CD4-positive, alpha-beta T cell treated with Interleukin-17A for 4 hours (primary cell): Measurements from ENCODE around the gene SSU72.

Experiments
- DNase-seq: peaks from one replicate; pipeline ENCODE4 v3.0.0-alpha.2; 2020; ENCODE audit warnings: mixed read lengths

The SSU72 gene

GRCh38 chr1:1574721-1575537, at the start of gene SSU72:
SSU72 (minus strand) TSS chr1:1574863; CDS start chr1:1574557, 306 bp downstream.
- peak; percentile 92 for DNase-seq

- DNase-seq, result no peak
Measured at GRCh38 chr1:1623631-1624442, 49.2 kb upstream of the SSU72 start.

DNA sequence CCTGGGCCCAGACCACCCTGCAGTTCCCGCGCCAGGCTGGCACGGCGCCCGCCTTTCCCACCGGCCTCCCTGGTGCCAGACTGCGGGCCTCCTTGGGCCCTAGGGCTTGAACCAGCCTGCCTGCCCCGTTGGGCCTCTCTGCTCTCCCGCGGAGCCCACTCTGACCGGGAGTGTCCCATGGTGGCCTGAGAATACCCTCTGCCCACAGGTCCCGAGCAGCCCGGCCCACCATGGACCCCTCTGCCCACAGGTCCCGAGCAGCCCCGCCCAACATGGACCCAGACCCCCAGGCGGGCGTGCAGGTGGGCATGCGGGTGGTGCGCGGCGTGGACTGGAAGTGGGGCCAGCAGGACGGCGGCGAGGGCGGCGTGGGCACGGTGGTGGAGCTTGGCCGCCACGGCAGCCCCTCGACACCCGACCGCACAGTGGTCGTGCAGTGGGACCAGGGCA, 48.5 kb upstream of the SSU72 start:
- no peak for DNase-seq

DNA sequence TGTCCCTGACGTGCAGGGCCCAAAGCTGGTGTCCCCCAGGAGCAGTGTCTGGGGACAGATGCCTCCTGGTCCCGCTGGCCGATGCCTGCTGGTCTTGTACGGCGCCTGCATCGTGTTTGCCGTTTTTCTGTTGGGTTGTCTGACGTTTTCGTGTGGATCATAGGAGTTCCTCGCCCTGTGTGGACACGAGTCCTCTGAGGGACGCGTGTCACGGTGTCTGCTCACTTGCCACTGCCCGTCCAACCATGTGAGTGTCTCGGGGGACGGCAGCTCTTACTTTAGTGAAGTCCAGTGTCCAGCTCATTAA, 48.1 kb upstream of the SSU72 start:
- DNase-seq, result no peak

- no peak for DNase-seq
Measured at GRCh38 chr1:1622010-1622787, 47.5 kb upstream of the SSU72 start.

DNA sequence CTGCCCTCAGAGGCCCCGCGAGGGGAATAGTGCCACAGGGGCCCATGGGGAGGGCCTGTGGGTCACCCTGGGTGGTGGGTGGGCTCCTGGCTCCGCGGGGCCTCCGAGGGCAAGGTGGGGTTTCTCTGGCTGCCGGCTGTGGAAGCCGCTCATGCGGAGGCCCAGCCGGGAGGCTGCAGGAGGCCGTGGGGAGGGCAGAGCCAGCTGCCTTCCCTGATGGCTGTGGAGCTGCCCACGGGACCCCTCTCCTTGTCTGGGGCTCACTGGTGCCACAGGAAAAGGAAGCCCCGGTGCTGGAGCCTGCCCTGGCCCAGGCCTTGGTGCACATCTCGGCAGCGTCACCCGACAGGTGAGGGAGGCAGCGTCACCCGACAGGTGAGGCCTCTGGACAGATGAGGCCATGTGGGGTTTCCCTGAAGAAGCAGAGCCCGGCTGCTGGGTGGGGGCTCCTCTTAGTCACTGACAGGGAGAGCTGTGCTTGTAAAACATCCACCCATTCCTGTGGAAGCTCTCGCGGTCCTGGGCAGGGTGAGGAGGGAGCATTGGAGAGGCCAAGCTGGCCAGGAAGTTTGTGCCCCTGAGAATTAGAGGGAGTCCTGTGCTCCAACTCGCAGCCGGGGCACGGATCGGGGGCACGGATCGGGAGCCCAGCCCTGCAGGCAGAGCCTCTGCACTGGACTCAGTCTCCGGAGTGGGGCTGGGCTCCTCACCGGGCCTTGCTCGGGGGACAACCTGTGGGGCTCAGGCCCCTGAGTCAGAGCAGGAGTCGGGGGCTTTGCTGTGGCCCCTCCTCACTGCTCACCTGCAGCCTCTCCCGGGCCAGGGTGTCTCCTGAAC, 46.7 kb upstream of the SSU72 start:
- DNase-seq, result no peak

DNA sequence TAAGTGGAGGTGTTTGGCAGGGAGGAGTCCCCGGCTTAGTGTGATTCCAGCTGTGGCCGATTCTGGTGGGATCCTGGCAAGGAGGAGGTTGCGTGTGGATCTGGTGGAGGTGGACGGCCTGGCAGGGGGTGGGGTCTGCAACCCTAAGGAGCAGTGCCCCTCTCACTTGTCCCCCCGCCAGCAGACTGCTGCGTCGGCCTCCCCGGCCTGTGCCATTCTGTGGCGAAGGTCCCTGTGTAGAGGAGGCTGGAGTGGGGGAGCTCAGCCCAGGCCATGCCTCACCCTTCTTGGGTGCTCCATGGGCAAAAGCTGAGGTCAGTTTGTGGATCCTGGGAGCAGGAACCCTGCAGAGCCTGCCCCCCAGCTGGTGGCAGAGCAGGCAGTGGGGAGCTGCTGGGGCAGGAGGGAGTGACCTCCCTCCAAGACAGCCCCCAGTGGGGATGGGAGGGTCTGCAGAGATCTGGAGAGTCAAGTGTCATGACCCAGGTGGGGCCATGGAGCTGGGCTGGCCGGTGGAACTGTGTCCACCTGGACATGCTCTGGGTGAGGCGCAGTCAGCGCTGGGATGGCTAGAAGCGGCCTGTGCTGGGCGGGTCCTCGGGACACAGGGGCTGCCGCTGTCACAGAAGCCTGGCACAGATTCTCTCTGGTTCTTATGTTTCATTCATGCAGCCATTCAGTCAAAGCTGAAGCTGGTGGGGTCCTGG, 45.9 kb upstream of the SSU72 start:
- DNase-seq, result no peak

DNA sequence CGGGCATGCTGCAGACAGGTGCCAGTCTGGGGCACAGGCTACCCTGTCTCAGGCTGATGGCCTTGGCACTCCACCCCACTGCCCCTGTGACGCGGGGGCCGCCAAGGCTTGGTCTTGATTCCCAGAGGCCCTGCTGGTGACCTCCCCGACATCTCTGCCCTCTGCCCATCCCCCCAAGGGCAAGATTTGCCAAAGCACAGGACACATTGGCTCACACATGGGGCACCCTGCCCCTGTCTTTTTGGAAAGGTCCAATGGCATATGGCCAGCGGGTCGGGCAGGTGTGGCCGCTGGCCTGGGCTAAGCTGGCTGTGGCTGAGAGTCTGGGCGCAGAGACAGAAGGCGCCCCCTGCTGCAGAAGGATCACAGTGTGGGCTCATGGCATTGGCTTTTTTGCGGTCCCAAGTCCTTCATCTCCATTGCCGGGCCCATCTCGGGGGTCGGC, 45.3 kb upstream of the SSU72 start:
- no peak for DNase-seq

DNA sequence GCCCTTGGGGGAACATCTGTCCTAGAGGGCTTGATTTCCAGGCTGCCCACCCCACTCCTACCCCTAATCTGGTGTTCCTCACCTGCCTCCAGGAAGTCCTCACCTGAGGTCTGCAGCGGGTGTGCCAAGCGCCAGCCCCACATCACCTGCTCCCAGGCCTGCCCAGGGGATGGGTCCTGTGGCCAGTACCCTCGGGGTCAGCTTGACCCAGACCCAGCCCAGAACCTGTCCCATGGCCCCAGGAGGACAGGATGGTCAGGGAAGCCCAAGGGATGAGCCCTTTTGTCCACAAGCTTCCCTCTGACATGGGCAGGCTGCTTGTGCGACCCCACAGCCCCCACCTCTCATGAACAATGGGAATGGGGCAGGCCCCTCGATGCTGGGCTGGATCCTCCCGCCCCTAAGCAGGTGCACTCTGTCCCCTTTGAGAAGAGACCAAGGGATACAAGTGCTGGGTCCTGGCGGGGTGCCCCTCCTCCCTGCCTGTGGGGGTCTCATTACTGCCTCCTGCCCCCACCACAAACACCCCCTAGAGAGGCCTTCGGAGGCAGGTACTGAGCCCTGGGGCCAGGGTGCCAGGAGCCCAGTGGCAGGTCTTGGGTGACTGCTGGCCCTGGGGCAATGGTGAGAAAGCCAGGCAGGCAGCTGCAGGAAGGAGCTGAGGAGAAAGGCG, 43.9 kb upstream of the SSU72 start:
- DNase-seq, result no peak

- no peak for DNase-seq
Measured at GRCh38 chr1:1617925-1618324, 43.3 kb upstream of the SSU72 start.

- DNase-seq, result no peak
Measured at GRCh38 chr1:1617516-1617915, 42.9 kb upstream of the SSU72 start.

- no peak for DNase-seq
Measured at GRCh38 chr1:1616838-1617237, 42.2 kb upstream of the SSU72 start.

GRCh38 chr1:1616045-1616790, 41.6 kb upstream of the SSU72 start:
- DNase-seq, result peak; percentile 59

GRCh38 chr1:1615256-1616044, 40.8 kb upstream of the SSU72 start, which contains the start of gene MIB2:
MIB2 (plus strand) TSS chr1:1615500; CDS start chr1:1623453, 7,953 bp downstream.
- peak; percentile 98 for DNase-seq

- no peak for DNase-seq
Measured at GRCh38 chr1:1614954-1615255, 40.2 kb upstream of the SSU72 start.

DNA sequence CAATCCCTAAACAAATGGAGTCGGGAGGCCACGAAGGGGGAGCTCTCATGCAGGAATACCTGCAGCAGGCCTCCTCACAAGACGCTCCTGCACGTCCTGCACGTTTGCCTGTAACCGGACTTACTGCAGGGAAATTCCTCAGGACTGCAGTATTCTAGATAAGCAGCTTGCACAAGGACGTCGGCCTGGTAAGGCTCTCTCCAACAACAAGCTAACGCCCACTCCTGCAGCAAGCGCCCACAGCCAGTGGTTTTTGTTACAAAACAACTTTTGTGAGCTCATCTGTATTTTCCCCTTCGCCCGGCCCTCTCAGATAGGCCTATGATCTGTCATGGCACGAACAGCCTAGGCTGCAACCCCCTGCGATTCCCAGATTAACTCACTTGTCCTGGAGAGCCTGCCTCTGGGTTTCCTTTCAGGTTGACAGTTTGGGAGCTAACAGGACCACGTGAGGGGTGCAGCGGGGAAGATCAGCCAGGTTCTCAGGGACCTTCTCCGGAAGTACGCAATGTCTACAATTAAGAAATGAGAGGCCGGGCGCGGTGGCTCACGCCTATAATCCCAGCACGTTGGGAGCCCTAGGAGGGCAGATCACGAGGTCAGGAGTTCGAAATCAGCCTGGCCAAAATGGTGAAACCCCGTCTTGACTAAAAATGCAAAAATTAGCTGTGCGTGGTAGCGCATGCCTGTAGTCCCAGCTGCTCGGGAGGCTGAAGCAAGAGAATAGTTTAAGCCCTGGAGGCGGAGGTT, 39.7 kb upstream of the SSU72 start:
- peak; percentile 68 for DNase-seq

DNA sequence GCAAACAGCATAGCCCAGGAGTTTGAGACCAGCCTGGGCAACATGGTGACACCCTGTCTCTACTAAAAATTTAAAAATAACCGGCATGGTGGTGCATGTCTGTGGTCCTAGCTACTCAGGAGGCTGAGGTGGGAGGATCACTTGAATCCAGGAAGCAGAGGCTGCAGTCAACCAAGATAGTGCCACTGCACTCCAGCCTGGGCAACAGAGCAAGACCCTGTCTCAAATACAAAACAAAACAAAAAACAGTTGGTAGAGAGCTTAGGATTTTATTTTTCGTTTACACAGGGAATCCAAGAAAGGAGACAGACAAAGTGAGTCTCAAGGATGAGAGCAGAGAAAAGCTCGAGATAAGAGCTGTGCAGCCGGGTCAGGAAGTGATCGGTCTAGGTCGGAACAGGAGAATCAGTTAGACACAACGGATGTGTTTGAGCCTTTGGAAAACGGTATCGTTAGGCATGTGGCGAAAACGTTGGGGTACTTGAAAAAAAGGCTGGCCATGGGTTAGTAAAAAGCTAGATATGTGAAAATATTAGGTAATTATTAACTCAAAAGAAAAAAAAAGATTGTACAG, 38.9 kb upstream of the SSU72 start:
- no peak for DNase-seq

DNA sequence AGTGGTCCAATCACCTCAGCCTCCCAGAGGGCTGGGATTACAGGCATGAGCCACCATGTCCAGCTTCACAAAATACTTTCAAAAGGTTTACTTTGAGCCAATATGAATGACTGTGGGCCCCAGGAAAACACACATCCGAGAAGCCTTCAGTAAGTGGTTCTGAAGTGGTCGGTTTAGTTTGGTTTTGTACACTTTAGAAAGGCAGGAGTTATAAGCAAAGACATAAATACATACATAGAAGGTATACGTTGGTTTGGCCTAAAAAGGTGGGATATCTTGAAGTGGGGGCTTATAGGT, 37.4 kb upstream of the SSU72 start:
- DNase-seq, result no peak

- DNase-seq, result no peak
Measured at GRCh38 chr1:1610796-1611195, 36.1 kb upstream of the SSU72 start.
